ENCODE data around the gene GPR139. TPM values are rescaled to one million over a fixed set of nuclear protein-coding genes. Genes with fewer than 3 reads are reported as not detected.

GPR139 gene
- not detected for polyA plus RNA-seq (2013, experiment 1 of 2; ENCODE audit: insufficient read length)
- not detected for polyA plus RNA-seq (2013, experiment 2 of 2; ENCODE audit: insufficient read length)

DNA sequence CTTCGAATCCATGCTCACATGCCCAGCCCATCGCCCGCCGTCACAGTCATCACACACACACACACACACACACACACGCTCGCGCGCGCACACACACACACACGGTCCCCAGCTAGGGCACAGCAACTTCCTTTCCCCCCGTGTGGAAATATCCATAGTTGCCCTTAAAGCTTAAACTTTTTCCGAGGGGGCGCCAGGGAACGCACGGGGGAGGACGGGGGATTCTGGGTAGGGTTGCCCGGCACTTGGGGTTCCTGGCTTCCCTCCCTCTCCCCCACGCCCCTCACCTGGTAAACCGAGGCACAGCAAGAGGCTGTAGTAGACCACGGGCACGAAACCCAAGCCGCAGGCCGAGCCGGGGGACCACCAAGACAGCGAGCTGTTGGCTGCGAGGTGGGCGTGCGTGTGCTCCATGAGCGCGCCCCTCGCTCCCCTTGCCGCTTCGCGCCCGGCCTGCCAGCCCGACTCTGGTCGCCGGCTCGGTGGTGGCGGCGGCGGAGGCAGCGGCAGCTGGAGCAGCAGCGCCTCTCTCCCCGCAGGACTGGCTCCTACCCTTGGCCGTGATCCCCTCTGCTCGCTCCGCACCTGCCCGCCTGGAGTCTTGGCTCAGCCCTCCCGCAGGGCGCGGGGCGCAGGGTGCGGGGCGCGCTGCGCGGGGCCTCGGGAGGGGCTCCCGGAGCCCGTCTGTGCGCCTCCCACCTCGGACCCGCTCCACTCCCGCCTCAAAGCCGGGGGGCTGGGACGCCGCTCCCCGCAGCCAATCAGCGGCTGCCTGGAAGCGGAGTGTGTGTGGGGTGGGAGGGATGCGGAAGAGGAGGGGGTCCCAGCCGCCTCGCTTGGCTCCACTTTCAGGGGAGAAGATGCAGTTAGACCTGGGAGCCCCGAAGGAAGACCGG is at the start of gene GPR139:
Gene GPR139 (minus strand): TSS at position 688 of the 896 bp plus-strand sequence. CDS start 274 bp downstream, at position 414.
- no peak for DNase-seq

DNA sequence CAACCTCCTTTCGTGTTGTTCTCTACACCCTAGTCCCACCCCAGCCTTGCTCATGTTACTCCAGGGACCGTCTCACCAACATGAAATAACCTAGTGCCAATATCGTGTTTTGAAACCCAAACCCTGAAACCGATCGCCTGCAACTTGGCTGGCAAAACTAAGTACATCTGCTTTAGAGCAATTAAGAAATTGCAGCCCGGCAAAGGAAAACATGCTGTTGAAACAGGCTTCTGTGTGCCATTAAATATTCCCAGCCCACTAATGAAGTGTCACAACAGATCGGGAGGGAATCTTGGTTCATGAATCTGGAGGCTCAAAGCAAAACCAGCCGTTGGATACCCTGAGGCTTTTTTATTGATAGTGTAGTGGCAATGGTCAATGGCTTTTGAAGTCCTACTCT is 48.3 kb upstream of the GPR139 start:
- DNase-seq, result no peak

DNA sequence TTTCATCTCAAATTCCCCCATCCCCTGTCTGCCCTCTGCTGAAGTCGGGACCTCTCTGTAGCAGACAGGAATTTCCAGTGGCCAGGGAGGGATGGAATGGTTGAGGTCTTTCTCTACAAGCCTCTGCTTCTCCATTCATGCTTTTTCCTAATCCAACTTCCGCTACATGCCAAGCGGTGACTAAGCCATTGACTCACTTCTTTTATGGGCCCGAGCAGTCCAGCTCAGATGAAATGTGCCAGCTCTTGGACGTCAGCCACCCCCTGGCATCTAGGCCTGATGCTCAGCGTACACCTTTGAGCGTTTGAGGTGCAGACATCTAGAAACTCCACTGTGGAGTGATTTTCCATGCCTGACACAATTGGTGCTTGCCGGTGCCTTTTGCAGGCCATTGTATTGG is 40.7 kb upstream of the GPR139 start:
- DNase-seq, result no peak

DNA sequence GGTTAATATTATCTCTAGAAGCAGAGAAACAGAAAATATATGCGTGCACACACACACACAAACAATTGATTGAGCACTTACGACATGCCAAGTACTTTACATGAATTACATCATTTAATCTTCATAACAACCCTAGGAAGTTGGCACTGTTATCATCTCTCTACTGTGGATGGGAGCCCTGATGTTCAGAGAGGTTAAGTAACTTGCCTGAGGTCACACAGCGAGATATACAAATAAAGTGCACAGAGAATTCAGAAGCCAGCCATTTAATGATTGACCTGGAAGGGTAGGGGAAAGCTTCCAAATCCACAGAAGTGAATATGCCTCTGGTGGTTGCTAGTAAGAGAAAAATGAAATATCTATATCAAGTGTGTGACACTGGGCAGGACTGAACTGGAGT is 37.5 kb upstream of the GPR139 start:
- DNase-seq, result no peak

DNA sequence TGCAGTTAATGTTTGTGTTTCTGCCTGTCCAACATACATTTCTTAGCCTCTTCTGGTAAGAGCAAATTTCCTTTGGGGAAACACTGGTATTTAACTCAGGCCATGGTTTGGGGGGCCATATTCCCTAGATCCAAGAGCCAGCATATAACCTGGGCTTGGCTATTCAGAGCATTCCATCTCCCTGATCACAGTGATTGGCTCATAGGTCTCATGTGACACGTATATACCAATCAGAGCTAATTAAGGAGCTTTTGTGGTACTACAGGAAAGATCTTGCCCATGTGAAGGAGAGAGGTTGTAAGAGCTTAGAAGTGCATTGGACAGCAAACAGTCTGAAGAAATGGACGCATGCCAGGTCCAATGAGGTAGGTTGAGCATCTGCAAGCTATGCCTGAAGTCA is 33.4 kb upstream of the GPR139 start:
- DNase-seq, result no peak

DNA sequence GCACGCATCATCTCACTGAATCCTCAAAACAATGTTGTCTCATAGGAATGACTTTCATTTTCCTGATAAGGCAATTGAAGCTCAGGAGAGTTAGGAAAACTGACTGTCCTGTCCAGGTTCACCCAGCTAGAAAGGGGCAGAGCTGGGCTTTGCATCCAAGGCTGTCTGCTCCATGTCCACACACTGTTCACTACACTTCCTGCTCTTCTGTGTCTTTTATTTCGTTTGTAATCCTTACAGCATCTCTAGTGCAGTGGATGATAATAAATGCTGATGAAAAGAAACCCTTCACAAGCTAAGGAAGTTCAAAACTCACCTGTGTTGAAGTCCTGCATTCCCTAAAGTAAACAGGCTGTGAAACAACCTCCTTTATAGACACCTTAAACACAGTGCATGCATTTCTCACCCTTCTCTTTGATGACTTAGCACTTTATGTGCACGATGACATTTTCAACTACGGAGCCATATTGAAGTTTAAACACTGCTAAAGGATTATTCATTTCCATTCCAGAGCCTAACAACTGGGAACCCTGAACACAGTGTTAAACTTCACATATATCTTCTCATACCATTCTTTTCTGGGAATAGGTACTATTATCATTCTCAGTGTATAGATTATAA is 31.0 kb upstream of the GPR139 start:
- DNase-seq, result no peak

DNA sequence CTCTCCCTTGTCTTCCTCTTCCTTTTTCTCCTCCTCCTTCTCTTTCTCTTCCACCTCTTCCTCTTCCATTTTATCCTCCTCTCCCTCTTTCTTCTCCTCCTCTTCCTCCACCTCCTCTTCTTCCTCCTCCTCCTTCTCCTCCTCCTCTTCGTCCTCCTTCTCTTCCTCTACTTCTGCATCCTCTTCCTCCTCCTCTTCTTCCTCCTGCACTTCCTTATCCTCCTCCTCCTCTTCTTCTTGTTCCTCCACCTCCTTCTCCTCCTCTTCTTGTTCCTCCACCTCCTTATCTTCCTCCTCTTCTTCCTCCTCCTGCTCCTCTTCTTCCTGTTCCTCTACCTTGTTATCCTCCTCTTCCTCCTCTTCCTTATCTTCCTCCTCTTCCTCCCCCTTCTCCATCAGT is 28.8 kb upstream of the GPR139 start:
- DNase-seq, result no peak

DNA sequence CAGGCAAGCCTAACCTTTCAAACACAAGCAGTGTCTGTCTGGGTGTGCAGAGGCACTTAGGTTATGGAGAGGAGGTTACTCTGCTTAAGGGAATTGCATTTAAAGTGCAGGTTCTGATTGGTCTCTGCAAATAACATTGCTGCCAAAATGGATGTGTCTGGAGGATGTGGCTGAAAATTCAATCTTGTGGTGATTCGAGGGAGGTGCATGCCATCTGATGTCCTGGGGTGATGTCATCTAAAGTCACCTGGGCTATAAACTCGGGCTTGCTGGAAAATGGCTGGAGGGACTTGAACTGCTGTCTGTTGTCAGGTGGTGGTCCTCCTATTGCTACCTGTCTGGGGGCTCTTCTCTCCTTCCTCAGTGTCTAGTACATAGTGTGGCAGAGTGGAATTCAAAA is 28.3 kb upstream of the GPR139 start:
- no peak for DNase-seq

DNA sequence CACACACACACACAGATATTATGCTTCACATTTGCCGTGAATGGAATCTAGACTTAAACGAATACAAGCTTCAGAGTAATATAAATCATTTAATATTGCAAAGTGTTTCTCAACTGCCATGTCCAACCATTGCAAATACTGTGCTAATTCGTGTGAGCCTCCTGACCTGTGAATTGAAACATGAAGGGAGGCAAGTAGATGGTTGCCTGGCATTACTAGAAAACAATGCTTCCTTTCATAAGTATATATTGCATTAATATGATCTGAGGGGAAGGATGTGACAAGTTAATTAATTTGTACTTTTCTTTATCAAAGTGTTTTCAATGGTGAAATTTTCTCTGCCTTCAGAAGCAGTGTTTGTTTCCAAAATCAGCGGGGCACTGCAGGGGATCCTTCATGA is 25.7 kb upstream of the GPR139 start:
- DNase-seq, result no peak

DNA sequence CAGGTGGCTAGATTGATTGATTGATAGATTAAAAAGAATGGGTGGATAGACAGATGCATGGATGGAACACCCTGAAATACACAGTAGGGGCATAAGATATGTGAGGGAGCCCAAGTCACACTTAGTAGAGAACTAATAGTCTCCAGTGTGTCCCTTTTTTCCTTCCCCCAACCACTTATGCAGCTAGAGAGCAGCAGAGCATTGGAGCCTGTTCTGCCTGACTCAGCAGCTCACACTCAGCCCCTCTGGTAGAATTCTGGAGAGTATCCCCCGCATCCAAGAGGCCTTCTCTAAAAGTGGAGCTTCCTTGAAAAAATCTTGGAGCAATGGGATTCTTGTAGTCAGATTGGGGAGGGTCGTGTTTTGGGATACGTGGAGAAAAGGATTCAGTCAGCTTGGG is 20.5 kb upstream of the GPR139 start:
- DNase-seq, result no peak

DNA sequence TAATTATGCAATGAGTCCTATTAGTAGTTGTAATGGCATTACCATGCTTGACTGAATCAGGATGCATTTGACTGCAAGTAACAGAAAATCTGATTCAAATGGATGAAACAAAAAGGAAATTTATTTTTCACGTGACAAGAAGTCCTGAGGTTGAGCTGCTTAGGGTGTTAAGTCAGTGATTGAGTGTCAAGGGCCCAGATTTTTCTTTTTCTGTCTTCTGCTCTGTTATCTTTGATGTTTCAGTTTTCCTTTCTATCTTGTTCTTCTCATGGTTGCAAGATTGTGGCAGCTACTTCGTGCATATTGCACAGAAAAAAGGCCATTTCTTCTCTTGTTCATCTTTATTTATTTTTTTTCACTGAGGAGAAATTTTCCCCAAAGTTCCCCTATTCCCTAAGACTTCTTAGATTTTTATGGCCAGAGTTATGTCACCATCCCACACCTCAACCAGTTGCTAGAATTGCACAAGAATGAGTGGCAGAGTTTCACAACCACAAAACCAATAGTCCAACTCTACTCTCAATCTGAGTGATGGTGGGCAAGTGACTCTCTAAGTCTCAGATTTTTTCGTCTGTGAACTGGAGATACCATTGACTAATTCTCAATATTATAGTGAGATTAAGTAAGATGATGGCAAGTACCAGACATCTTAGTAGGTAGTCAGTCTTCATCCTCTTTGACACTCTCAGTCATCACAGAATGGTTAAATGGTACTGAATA is 15.7 kb upstream of the GPR139 start:
- no peak for DNase-seq

DNA sequence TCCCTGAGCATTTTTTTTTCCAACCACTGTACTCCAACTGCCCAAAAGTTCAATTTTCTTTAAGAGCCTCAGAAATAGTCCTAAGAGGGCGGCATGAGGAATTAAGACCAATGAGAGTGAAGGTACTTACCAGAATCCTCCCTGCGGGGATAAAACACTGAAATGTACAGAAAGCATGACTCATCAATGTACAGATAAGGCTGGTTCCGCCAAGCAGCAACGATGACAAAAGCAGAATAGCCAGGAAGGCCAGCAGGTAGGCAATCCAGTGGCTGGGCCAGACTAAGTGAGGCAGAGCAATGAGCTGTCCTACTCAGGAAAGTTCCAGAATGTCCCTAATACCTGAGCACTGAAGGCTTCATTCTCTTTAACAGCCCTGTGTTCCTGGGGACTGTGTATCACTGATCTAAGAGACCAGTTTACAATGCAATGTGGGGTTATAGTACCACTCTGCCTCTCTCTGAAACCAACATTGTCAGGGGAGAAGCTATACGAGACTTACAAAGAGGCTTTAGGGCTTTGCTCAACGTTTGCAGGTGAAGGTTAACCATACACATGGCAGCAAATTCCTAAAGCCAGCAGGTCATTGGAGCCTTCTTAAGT is 11.0 kb upstream of the GPR139 start:
- no peak for DNase-seq

DNA sequence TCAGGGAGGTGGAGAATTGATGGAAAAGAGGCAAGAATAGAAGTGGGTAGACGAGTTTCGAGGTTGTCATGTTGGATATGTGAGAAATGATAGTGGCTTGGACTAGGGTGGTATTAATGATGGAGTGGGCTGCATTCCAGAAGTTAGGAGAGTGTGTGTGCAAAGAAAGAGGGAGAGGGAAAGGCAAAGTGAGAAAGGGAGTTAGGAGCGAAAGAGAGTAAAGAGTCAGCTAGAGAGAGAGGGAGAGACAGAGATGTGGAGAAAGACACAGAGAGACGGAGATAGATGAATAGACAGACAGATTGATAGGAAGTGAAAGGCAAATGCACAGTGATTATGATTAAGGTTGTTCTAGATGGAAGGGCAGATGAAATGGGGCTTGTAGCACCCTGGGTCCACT is 5.4 kb upstream of the GPR139 start:
- DNase-seq, result no peak

DNA sequence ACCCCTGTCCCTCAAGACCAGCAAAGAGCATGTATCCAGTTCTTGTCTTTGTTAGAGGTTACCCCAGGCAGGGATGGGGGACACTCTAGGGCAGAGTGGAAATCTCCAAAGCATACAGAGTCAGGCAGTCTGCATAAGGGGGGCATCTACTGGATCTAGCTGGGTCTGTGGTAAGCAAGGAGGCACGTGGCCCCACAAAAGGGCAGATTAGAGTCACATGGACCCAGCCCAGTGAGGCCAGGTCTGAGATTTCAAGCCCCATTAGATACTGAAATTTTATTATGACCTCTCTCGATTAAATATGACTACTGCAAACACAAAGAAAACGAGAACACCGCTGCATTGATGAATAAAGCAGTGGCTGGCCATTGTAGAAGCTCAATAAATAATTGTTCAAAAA is 1.6 kb upstream of the GPR139 start:
- DNase-seq, result no peak

DNA sequence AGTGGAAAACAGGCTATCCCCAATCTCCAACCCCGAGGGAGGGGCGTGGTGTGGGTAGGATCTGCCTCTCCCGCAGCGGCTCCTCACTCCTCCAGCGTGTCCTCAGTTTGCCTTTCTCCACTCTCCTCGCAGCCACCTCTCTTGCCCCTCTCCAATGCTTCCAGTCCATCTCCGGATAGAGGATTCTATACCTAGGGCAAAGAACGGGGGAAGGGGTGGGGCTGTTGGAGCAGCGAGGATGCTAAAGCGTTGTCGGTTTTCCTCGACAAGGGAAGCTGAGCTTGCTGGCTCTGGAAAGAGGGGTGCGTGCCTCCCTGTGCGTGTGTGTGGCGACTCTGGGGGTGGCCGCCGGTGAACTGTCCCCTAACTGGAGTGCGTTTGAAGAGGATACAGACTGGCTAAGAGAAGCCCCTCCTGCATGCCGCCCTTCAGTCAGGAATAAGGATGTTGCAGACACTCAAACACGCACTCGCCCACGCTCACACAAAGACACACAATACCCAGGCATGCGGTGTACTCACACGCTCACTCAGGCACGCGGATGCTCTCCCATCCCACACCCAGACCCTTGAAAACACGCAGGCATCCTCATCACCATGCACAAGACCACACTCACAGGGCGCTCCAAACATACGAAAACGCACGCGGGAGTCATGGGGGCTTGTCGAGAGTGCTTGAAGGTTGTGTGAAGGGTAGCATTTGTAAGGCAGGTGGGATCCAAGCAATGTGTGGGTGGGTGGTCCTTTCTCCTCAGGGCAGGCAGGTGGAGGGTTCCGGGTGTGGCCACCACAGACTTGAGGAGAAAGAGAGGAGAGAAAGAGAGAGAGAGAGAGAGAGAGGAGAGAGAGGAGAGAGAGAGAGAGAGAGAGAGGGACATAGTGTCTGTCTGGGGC is 655 bp upstream of the GPR139 start:
- DNase-seq, result no peak

DNA sequence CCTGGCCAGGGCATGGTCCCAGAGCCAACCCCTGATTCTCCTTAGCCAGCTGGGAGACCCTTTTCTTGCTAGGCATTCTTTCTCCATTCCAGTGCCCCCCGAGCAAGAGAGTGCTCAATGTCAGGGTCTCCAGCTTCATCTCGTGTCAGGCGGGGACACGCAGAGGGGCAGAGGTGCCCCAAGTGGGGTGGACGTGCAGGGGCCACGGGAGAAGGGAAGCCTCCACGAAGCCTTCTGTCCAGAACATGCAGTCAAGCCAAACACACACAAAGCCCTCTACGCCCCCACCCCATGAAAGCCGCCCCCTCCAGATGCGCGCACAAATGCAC is 852 bp downstream of the GPR139 start:
- DNase-seq, result no peak

DNA sequence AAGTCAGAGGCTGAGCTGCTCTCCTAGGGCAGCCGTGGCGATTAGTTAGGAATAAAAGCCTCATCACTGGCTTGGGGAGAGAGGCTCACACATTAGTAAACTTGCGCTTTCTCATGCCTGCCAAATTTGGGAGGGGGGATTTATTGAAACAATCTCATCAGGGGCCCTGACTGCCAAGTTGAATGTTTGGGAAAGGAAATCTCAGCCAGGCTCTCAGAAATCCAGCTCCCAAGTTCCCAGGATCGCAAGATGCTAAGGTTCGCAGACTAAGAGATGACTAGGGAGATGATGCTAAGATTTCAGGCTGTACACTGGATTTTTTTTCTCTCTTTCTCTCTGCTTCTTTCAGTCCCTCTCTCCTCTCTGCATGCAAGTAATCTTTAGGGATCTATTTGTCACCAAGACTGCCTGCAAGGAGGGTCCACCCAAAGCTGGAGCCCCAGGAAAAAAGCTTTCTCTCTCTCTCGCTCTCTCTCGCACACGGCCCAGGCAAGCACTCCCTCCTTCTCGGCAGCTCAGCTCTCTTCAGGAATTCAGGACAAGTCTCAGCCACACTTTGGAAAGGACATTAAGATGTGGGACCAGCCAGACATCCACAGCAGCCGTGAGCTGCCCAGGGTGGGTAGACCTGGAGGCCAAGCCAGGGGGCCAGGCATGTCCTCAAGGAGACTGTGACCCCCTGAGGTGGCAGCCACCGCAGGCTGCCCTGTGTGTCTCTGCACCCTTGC is 1.4 kb downstream of the GPR139 start:
- no peak for DNase-seq

DNA sequence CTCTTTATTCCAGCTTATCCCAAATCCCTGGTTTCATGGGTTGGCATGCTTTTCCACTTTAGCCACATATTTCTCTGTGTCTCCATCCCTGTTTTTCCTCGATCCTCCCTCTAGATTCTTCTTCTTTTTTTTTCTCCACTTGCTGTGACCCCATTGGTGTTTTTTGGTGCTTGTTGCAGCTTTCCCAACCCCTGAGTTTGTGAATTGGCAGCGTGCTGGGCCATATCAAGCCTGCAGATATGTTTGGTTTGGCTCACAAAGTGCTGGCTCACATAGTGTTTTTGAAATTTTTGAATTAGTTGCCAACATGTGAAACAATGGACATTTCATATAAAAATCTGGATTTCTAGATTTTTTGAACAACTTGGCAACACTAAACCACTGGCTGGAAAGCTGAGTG is 8.8 kb downstream of the GPR139 start:
- no peak for DNase-seq

DNA sequence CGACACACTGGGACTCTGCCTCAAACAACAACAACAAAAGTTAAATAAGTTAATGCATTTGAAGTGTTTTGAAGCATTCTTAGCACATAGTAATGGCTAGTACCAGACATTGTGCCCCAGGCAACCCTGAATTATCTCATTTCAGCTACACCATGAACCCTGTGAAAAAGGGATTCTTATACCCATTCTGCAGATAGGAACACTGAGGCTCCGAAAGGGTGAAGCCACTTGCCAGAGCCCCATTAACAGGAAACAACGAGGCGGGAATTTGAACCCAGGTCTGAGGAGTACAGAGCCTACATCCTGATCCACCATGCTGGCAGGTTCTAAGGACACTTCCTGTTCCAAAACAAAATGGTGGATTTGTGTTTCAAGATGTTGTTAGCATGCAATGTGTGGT is 9.2 kb downstream of the GPR139 start:
- DNase-seq, result no peak

DNA sequence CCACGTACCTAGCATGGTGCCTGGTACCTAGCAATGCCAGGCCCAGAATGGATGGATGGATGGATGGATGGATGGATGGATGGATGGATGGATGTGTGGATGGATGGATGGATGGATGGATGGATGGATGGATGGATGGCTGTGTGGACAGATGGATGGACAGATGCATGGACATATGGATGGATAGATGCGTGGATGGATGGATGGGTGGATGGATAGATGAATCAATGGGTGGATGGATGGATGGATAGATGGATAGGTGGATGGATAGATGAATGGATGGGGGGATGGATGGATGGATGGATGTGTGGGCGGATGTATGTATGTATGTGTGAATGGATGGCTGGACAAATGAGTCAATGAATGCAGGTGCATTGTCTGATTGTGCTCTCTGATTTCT is 12.6 kb downstream of the GPR139 start:
- DNase-seq, result no peak

DNA sequence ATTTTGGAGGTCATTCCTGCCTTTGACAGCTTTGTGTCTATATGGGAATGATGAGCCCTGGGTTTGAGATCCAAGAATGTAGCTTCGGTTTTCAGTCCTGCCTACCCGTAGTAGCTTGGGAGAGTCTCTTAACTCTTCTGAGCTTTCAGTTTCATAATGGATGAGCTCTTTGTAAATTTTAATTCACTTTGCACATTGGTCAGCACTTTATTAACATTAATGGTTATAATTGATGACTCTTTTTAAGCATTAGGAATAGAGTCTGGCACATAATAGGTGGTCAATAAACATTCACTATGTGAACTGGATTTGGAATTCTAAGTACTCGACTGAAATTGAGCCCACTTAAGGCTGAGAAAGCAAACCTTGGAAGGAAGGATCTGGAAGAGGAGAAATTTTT is 17.3 kb downstream of the GPR139 start:
- no peak for DNase-seq

Data from fibroblast of skin of back (primary cell).